Midbrain (tissue), 1 donor: ENCODE results near the gene OR51D1.
A peak's percentile ranks its signal among the peaks of the same experiment; 100 is the strongest.

Experiments
- DNase-seq: peaks from one replicate; lab custom pipeline; 2025; lab: John Stamatoyannopoulos, UW

OR51D1 gene

GRCh38 chr11:4636962-4637661, at the start of gene OR51D1:
Gene OR51D1 (plus strand): TSS chr11:4637477. CDS start chr11:4639791, 2,314 bp downstream.
- peak; percentile 69 for DNase-seq

GRCh38 chr11:4589017-4589416, 48.3 kb upstream of the OR51D1 start:
- no peak for DNase-seq

- DNase-seq = no peak
These were observed 43.5 kb upstream of the OR51D1 start, which contains the start of gene OR52I1 for GRCh38 chr11:4593739-4594138. Gene OR52I1 (plus strand): TSS chr11:4594039. CDS start chr11:4594039, 0 bp downstream.

- no peak for DNase-seq
These were observed 32.2 kb upstream of the OR51D1 start for GRCh38 chr11:4605057-4605456.

- DNase-seq = no peak
These were observed 30.9 kb upstream of the OR51D1 start for GRCh38 chr11:4606231-4607015.

- DNase-seq = no peak
These were observed 30.2 kb upstream of the OR51D1 start for GRCh38 chr11:4607096-4607495.

- peak; percentile 98 for DNase-seq
These were observed 29.3 kb upstream of the OR51D1 start, which contains the start of gene TRIM68 for GRCh38 chr11:4607781-4608666. Gene TRIM68 (minus strand): TSS chr11:4608231. CDS start chr11:4605504, 2,727 bp downstream.

- DNase-seq = no peak
These were observed 26.9 kb upstream of the OR51D1 start for GRCh38 chr11:4610258-4610935.

- DNase-seq = no peak
These were observed 25.3 kb upstream of the OR51D1 start for GRCh38 chr11:4611986-4612385.

GRCh38 chr11:4615856-4616444, 21.3 kb upstream of the OR51D1 start:
- no peak for DNase-seq

- no peak for DNase-seq
These were observed 17.8 kb upstream of the OR51D1 start for GRCh38 chr11:4619514-4619913.

GRCh38 chr11:4626207-4627099, 10.8 kb upstream of the OR51D1 start:
- DNase-seq = peak; percentile 22

GRCh38 chr11:4636136-4636535, 1.1 kb upstream of the OR51D1 start:
- DNase-seq = no peak

- DNase-seq = no peak
These were observed 378 bp downstream of the OR51D1 start for GRCh38 chr11:4637662-4638047.

- no peak for DNase-seq
These were observed 2.7 kb downstream of the OR51D1 start for GRCh38 chr11:4639931-4640330.

GRCh38 chr11:4641501-4641900, 4.2 kb downstream of the OR51D1 start:
- DNase-seq = no peak

GRCh38 chr11:4642043-4642442, 4.8 kb downstream of the OR51D1 start:
- no peak for DNase-seq

GRCh38 chr11:4643076-4643475, 5.8 kb downstream of the OR51D1 start:
- DNase-seq = no peak

GRCh38 chr11:4643682-4644081, 6.4 kb downstream of the OR51D1 start, which contains the start of gene OR51E1:
Gene OR51E1 (plus strand): TSS chr11:4643982. CDS start chr11:4652527, 8,545 bp downstream.
- no peak for DNase-seq

- no peak for DNase-seq
These were observed 7.0 kb downstream of the OR51D1 start for GRCh38 chr11:4644233-4644632.
